GM18909 (cell line): ENCODE measurements around the gene DPP6.
"Not testable (repeated sequence)": the region's sequence is repeated elsewhere in the genome, so short reads cannot be mapped to it uniquely, and the experiment has no call there.

ENCODE experiments used
- ATAC-seq: cut with Tn5 transposase; IDR thresholded peaks from one replicate; pipeline ENCODE4 v1.9.1; 2021; ENCODE audit warnings: mild to moderate bottlenecking; ENCODE audit not compliant: unreplicated experiment, poor library complexity

Gene DPP6

GRCh38 chr7:154051643-154052529 is at the start of gene DPP6:
TSS of gene DPP6 (plus strand) at chr7:154052398.
- not testable (repeated sequence) for ATAC-seq

- ATAC-seq, result not testable (repeated sequence)
Measured at GRCh38 chr7:154009423-154009911, 42.7 kb upstream of the DPP6 start.

- not testable (repeated sequence) for ATAC-seq
Measured at GRCh38 chr7:154010726-154011568, 41.3 kb upstream of the DPP6 start.

GRCh38 chr7:154012800-154013199 is 39.4 kb upstream of the DPP6 start:
- ATAC-seq, result not testable (repeated sequence)

- not testable (repeated sequence) for ATAC-seq
Measured at GRCh38 chr7:154015636-154016035, 36.6 kb upstream of the DPP6 start.

GRCh38 chr7:154018354-154018753 is 33.8 kb upstream of the DPP6 start:
- not testable (repeated sequence) for ATAC-seq

GRCh38 chr7:154027805-154028204 is 24.4 kb upstream of the DPP6 start:
- ATAC-seq, result not testable (repeated sequence)

GRCh38 chr7:154030476-154031080 is 21.6 kb upstream of the DPP6 start:
- ATAC-seq, result not testable (repeated sequence)

- peak; percentile 66 for ATAC-seq
Measured at GRCh38 chr7:154039466-154040165, 12.6 kb upstream of the DPP6 start.

GRCh38 chr7:154050394-154050793 is 1.8 kb upstream of the DPP6 start:
- ATAC-seq, result not testable (repeated sequence)

- ATAC-seq, result not testable (repeated sequence)
Measured at GRCh38 chr7:154051006-154051642, 1.1 kb upstream of the DPP6 start.

GRCh38 chr7:154052530-154053252 is 493 bp downstream of the DPP6 start:
- not testable (repeated sequence) for ATAC-seq

GRCh38 chr7:154053466-154054312 is 1.5 kb downstream of the DPP6 start:
- ATAC-seq, result not testable (repeated sequence)

- not testable (repeated sequence) for ATAC-seq
Measured at GRCh38 chr7:154054664-154055063, 2.5 kb downstream of the DPP6 start.

- not testable (repeated sequence) for ATAC-seq
Measured at GRCh38 chr7:154055491-154056106, 3.4 kb downstream of the DPP6 start.

- not testable (repeated sequence) for ATAC-seq
Measured at GRCh38 chr7:154058783-154059182, 6.6 kb downstream of the DPP6 start.

- ATAC-seq, result not testable (repeated sequence)
Measured at GRCh38 chr7:154060551-154060950, 8.4 kb downstream of the DPP6 start.
